ENCODE results near the gene PRR35. TPM values are rescaled to one million over a fixed set of nuclear protein-coding genes. Genes with fewer than 3 reads are reported as not detected.

Gene PRR35
- polyA plus RNA-seq, 1 donor from 2014 or later = not detected

GRCh38 chr16:608019-608418 is 47.8 kb downstream of the PRR35 start:
- Histone ChIP-seq H3K4me3 (ENCODE audit: low read length) (no peak overlapping the region), H3K9ac (ENCODE audit: low read length) (no peak overlapping the region), H3K79me2 (replicated peaks; ENCODE audit: insufficient read depth, low read length) (no peaks in the 10 kb centered on the region), H2AFZ (ENCODE audit: low read depth, low read length) (no peak overlapping the region), H3K9me3 (ENCODE audit: low read length) (no peaks in the 10 kb centered on the region), H3K36me3 (ENCODE audit: insufficient read depth, low read length) (no peaks in the 10 kb centered on the region), H3K27me3 (ENCODE audit: insufficient read depth, low read depth, low read length) (no peaks in the 10 kb centered on the region), H3K9me2 (ENCODE audit: insufficient read depth, low read length) (no peaks in the 10 kb centered on the region), H3F3A (ENCODE audit: insufficient read depth, low read length, poor library complexity, severe bottlenecking) (no peaks in the 10 kb centered on the region), H4K20me1 (ENCODE audit: insufficient read depth) (no peaks in the 10 kb centered on the region), H3K4me2 (ENCODE audit: low read length) (no peak overlapping the region), H3K27ac (ENCODE audit: low read length) (no peak overlapping the region)
- TF ChIP-seq MXI1 (conservative IDR thresholded peaks at IDR 0.05; ENCODE audit: poor library complexity, severe bottlenecking) (no peak), CTCF (IDR thresholded peaks at IDR 0.05; ENCODE audit: poor library complexity, severe bottlenecking) (no peak), EZH2 (IDR thresholded peaks at IDR 0.05; ENCODE audit: borderline replicate concordance, insufficient read depth, low read length, poor library complexity, severe bottlenecking) (no peak), RAD21 (conservative IDR thresholded peaks at IDR 0.05) (no peak), EP300 (conservative IDR thresholded peaks at IDR 0.05; ENCODE audit: poor library complexity, severe bottlenecking) (no peak), TAF1 (IDR thresholded peaks at IDR 0.05; ENCODE audit: low read depth) (no peak), SMC3 (conservative IDR thresholded peaks at IDR 0.05; ENCODE audit: poor library complexity) (no peak), POLR2AphosphoS5 (IDR thresholded peaks at IDR 0.05) (no peak)
- TF ChIP-seq, protein P1, sequence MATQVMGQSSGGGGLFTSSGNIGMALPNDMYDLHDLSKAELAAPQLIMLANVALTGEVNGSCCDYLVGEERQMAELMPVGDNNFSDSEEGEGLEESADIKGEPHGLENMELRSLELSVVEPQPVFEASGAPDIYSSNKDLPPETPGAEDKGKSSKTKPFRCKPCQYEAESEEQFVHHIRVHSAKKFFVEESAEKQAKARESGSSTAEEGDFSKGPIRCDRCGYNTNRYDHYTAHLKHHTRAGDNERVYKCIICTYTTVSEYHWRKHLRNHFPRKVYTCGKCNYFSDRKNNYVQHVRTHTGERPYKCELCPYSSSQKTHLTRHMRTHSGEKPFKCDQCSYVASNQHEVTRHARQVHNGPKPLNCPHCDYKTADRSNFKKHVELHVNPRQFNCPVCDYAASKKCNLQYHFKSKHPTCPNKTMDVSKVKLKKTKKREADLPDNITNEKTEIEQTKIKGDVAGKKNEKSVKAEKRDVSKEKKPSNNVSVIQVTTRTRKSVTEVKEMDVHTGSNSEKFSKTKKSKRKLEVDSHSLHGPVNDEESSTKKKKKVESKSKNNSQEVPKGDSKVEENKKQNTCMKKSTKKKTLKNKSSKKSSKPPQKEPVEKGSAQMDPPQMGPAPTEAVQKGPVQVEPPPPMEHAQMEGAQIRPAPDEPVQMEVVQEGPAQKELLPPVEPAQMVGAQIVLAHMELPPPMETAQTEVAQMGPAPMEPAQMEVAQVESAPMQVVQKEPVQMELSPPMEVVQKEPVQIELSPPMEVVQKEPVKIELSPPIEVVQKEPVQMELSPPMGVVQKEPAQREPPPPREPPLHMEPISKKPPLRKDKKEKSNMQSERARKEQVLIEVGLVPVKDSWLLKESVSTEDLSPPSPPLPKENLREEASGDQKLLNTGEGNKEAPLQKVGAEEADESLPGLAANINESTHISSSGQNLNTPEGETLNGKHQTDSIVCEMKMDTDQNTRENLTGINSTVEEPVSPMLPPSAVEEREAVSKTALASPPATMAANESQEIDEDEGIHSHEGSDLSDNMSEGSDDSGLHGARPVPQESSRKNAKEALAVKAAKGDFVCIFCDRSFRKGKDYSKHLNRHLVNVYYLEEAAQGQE (IDR thresholded peaks at IDR 0.05; ENCODE audit: borderline replicate concordance) = no peak

DNA sequence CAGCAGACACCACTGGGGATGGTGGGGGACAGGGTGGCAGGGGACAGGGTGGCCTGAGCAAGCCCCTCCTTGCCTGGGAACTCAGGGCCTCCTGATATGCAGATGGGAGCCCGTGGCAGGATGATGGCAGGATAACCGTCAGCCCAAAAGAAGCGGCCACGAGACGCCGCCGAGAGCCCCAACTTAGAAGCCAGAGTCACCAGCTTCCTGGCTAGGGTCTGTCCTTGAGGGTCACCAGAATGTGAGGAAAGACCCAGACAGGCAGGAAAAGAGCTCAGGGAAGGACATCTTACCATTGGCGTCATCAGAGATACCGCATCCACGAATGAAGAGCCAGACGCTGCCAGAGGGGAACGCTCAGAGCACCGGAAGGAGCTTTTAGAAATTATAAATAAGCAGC is 49.1 kb downstream of the PRR35 start:
- H2AFZ ChIP-seq (ENCODE audit: low read depth, low read length) = no peak overlapping the region
- H3K4me3 ChIP-seq (ENCODE audit: low read length) = no peak overlapping the region
- no peaks in the 10 kb centered on the region for H3K9me3 ChIP-seq (ENCODE audit: low read length)
- H3K9ac ChIP-seq (ENCODE audit: low read length) = no peak overlapping the region
- H3K79me2 ChIP-seq (replicated peaks; ENCODE audit: insufficient read depth, low read length) = no peaks in the 10 kb centered on the region
- H3F3A ChIP-seq (ENCODE audit: insufficient read depth, low read length, poor library complexity, severe bottlenecking) = no peaks in the 10 kb centered on the region
- no peaks in the 10 kb centered on the region for H3K27me3 ChIP-seq (ENCODE audit: insufficient read depth, low read depth, low read length)
- H3K36me3 ChIP-seq (ENCODE audit: insufficient read depth, low read length) = no peaks in the 10 kb centered on the region
- H3K27ac ChIP-seq (ENCODE audit: low read length) = no peak overlapping the region
- H3K4me2 ChIP-seq (ENCODE audit: low read length) = no peak overlapping the region
- H4K20me1 ChIP-seq (ENCODE audit: insufficient read depth) = no peaks in the 10 kb centered on the region
- H3K9me2 ChIP-seq (ENCODE audit: insufficient read depth, low read length) = no peaks in the 10 kb centered on the region
- TF ChIP-seq POLR2AphosphoS5 (IDR thresholded peaks at IDR 0.05) = no peak
- no peak for TF ChIP-seq RAD21 (conservative IDR thresholded peaks at IDR 0.05)
- TF ChIP-seq EZH2 (IDR thresholded peaks at IDR 0.05; ENCODE audit: borderline replicate concordance, insufficient read depth, low read length, poor library complexity, severe bottlenecking) = no peak
- TF ChIP-seq, protein P1 (IDR thresholded peaks at IDR 0.05; ENCODE audit: borderline replicate concordance) = no peak
- TF ChIP-seq MXI1 (conservative IDR thresholded peaks at IDR 0.05; ENCODE audit: poor library complexity, severe bottlenecking) = no peak
- no peak for TF ChIP-seq SMC3 (conservative IDR thresholded peaks at IDR 0.05; ENCODE audit: poor library complexity)
